Mucosa of descending colon (tissue), 3 donors: ENCODE results near the gene ASPA. TPM values are rescaled to one million over a fixed set of nuclear protein-coding genes. Genes with fewer than 3 reads are reported as not detected.
A peak's percentile ranks its signal among the peaks of the same experiment; 100 is the strongest.

Experiments used
- ATAC-seq: fragments of 200-7000 bp; cut with Tn5 transposase; one replicate; pipeline ENCODE4 v1.9.1; 2020; ENCODE audit warnings: mild to moderate bottlenecking, moderate library complexity
- DNase-seq, 3 donors: peaks; one replicate each; pipeline ENCODE4 v3.0.0-alpha.2; 2020
- H3K36me3 ChIP-seq: fragments of 200-600 bp; one replicate; pipeline ENCODE4 v1.8.0; 2021; ENCODE audit warnings: low read depth, mild to moderate bottlenecking
- H3K4me1 ChIP-seq: fragments of 200-600 bp; one replicate; pipeline ENCODE4 v1.8.0; 2021; ENCODE audit warnings: low read depth, mild to moderate bottlenecking
- H3K4me3 ChIP-seq: fragments of 200-600 bp; one replicate; pipeline ENCODE4 v1.8.0; 2021; ENCODE audit warnings: mild to moderate bottlenecking
- H3K9me3 ChIP-seq: fragments of 200-600 bp; one replicate; pipeline ENCODE4 v1.8.0; 2021; ENCODE audit warnings: mild to moderate bottlenecking
- intact Hi-C, 2 donors: fragments of 100-400 bp; cut with DNase I in 1 of 2; cut with micrococcal nuclease in 1 of 2; formaldehyde crosslinking; loops; one replicate each; pipeline versions ENCODE4 v1.11.0 to v1.11.1; 2022; cut with DNase I, micrococcal nuclease
- total RNA-seq, 3 donors: library from RNA; stranded (reverse); fragmentation: NEBNext Ultra II Directional in 2 of 3; extraction: Animal tissue kit (Norgen Biotek cat#: 25700) in 2 of 3; gene quantifications; one replicate each; pipeline versions ENCODE4 v1.2.1 to v1.2.4, GENCODE V29; 2021 to 2023
- TF ChIP-seq, protein P1 (sequence below): fragments of 200-600 bp; IDR thresholded peaks from one replicate; pipeline ENCODE4 v1.8.0; 2022; ENCODE audit warnings: antibody characterized with exemption, mild to moderate bottlenecking
- donor health status: DM: no; HTN: no; CAD: no; lungs with moderate emphysema.
- donor health status: DM: no; HTN: no; CAD: no.
- donor health status: DM: no; HTN: yes; CAD: no.

ASPA gene
- total RNA-seq, 3 donors from 2014 or later: 3.5 to 6.6 (median 3.7) TPM

DNA sequence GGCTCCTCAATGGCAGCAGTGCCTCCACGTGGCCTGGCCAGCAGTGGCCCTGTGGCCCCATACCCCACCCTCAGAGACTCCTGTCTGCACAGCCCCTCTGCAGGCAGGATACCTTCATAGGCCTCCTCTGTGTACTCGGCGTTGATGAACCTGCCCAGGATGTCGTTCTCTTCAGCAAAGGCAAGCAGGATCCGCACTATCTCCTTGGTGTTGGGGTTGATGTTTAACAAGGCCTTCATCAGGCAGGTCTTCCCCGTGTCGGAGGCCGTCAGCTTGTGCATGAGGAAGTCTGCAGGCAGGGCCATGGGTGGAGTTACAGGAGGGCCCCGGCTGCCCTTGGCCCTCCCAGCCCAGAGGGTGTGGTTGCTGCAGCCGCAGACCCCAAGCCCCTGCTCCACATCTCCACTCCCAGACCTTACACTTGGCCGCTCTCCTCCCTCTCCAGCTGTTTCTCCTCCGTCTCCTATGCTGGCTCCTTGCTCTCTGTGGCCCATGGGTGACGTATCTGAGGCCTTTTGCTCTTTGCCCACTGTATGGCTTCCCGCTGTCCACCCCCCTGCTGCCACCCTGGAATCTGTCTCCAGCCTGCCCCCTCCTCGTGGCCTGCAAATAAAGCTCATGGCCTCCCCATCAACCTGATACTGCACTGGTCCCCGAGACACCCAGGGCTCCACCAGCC lies 66.8 kb downstream of the ASPA start:
- Histone ChIP-seq H3K9me3 (no peaks in the 10 kb centered on the region), H3K4me3 (no peak overlapping the region), H3K4me1 (no peaks in the 10 kb centered on the region), H3K36me3 (no peaks in the 10 kb centered on the region)
- DNase-seq (peak in 1 of 3 donors; percentile 31), ATAC-seq (peak; percentile 10)
- TF ChIP-seq, protein P1, sequence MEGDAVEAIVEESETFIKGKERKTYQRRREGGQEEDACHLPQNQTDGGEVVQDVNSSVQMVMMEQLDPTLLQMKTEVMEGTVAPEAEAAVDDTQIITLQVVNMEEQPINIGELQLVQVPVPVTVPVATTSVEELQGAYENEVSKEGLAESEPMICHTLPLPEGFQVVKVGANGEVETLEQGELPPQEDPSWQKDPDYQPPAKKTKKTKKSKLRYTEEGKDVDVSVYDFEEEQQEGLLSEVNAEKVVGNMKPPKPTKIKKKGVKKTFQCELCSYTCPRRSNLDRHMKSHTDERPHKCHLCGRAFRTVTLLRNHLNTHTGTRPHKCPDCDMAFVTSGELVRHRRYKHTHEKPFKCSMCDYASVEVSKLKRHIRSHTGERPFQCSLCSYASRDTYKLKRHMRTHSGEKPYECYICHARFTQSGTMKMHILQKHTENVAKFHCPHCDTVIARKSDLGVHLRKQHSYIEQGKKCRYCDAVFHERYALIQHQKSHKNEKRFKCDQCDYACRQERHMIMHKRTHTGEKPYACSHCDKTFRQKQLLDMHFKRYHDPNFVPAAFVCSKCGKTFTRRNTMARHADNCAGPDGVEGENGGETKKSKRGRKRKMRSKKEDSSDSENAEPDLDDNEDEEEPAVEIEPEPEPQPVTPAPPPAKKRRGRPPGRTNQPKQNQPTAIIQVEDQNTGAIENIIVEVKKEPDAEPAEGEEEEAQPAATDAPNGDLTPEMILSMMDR: no peak
- intact Hi-C loops: no loop called here

DNA sequence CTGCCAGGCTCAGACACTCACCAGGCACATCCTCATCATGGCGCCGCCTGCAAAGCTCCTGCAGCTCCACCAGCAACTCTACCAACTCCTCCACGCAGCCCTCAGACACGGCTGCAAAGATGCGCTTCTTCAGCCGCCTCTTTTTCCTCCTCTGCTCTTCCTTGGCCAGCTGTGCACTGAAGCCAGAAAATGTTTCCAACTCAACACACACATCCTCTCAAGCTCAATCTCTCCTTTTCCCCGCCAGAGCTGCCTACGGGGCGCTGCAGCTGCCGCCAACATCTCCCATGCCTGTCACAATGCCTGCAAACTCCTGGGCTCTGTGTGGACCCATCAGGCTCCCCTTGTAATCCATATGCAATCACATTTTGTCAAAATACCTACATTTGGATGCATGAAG lies 67.7 kb downstream of the ASPA start:
- H3K4me3 ChIP-seq: no peak overlapping the region
- intact Hi-C loops: no loop called here
- no peak for ATAC-seq
- DNase-seq: peak in 1 of 3 donors; percentile 14
- no peaks in the 10 kb centered on the region for H3K9me3 ChIP-seq
- TF ChIP-seq, protein P1: no peak
- H3K4me1 ChIP-seq: no peaks in the 10 kb centered on the region
- no peaks in the 10 kb centered on the region for H3K36me3 ChIP-seq

DNA sequence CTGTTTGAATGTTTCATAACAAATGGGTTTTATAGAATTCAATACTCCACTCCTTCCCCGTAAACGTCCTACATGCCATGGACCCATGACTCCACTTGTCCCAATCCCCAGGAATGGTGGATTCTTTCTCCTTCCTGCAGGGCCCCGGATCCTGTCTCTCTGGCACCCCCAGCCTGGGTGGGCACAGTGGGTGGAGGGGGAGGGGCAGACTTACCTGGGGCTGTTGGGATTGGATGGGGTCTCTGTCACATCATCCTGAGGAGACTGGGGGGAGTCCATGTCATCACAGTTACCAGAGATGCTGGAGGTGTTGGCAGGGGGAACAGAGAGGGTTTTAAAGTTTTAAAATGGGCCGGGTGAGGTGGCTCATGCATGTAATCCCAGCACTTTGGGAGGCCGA lies 68.6 kb downstream of the ASPA start:
- intact Hi-C loops: no loop called here
- ATAC-seq: no peak
- no peak for DNase-seq
- no peaks in the 10 kb centered on the region for H3K9me3 ChIP-seq
- no peak overlapping the region for H3K4me3 ChIP-seq
- H3K36me3 ChIP-seq: no peaks in the 10 kb centered on the region
- TF ChIP-seq, protein P1: no peak
- no peaks in the 10 kb centered on the region for H3K4me1 ChIP-seq

DNA sequence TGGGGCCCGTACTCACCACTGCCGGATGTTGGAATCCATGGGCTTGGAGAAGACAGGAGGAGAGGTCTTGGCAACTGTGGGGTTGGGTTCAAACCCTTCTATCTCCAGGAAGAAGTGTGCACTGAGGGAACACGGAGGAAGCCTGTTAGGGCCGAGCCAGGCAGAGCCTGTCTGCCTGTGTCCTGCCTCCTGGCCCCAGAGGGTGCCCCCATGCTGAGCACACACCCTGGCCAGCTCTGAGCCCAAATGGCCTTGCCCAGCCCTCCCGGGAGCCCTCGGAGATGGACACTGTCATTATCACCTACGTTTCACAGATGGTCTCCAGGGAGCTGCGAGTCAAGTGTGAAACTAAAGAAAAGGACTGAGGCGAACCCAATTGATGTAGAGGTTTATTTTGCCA lies 69.4 kb downstream of the ASPA start:
- Histone ChIP-seq H3K9me3 (no peaks in the 10 kb centered on the region), H3K36me3 (no peaks in the 10 kb centered on the region), H3K4me1 (no peaks in the 10 kb centered on the region), H3K4me3 (no peak overlapping the region)
- TF ChIP-seq, protein P1: no peak
- ATAC-seq (no peak), DNase-seq (no peak)
- intact Hi-C loops: no loop called here

DNA sequence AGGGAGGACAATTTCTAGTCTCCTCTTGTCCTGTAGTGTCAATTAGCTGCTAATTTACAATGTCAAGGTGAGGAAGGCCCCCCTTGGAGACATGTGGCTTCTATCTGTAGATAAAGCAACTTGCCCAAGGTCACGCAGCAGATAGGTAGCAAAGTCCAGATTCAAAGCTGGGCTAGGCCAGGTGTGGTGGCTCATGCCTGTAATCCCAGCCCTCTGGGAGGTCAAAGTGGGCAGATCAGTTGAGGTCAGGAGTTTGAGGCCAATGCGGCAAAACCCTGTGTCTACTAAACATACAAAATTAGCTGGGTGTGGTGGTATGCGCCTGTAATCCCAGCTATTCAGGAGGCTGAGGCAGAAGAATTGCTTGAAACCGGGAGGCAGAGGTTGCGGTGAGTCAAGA lies 70.7 kb downstream of the ASPA start:
- intact Hi-C loops: no loop called here
- TF ChIP-seq, protein P1: no peak
- Histone ChIP-seq H3K9me3 (no peaks in the 10 kb centered on the region), H3K4me3 (no peak overlapping the region), H3K36me3 (no peaks in the 10 kb centered on the region), H3K4me1 (peaks cover 4% of the 10 kb centered on the region)
- no peak for DNase-seq
- peak; percentile 57 for ATAC-seq

DNA sequence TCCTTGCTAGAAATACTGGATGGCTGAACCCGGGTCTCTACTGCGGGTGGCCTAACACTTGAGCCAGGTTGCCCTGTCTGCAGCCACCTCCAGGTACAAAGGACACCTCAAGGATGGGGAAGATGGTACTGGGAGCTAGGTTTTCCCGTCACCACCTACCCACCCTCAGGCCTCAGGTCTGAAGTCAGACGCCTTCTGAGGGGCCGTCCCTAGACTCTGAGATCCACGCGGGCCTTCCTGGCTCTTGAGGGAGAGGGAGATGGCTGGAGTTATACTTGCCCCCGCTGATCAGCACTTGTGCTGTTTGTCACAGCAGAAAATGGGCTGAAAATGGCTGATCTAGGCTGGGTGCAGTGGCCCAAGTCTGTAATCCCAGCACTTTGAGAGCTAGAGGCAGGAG lies 71.2 kb downstream of the ASPA start:
- Histone ChIP-seq H3K36me3 (no peaks in the 10 kb centered on the region), H3K4me1 (peaks cover 5% of the 10 kb centered on the region), H3K9me3 (no peaks in the 10 kb centered on the region), H3K4me3 (no peak overlapping the region)
- DNase-seq: no peak
- ATAC-seq: no peak
- intact Hi-C loops: no loop called here
- TF ChIP-seq, protein P1: no peak
